ENCODE measurements around the gene SLC18A3.

SLC18A3 gene

DNA sequence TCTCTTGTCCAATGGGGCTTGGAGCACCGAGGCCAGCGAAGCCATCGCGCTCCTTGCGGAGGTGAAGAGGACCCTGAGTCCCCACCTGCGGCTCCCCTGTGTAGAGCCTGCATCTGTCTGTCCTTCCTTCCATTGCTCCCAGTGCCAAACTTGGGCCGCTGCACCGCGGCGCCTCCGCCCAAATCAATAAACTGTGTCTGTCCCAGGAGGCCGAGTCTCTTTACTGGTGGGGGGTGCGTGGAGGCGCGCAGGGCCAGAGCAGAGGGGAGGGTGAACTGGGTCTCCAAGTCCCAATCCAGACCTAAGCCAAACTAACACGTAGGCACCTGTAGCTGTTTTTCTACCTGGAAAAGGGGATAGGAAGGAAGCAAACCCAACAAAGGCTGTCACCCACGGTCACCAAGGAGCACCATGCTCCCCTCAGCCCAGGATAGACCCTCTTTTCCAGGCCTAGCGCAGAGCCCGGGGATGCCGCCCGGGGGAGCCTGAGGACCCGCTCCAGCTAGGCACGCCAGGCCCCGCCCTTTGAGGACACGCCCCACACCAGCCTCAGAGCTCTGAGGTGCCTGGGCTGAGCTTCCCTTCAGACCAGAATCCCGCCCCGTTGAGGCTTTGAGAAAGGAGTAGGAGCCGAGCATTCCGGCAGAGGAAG, 2.5 kb downstream of the SLC18A3 start:
- peak; percentile 62 for DNase-seq

DNA sequence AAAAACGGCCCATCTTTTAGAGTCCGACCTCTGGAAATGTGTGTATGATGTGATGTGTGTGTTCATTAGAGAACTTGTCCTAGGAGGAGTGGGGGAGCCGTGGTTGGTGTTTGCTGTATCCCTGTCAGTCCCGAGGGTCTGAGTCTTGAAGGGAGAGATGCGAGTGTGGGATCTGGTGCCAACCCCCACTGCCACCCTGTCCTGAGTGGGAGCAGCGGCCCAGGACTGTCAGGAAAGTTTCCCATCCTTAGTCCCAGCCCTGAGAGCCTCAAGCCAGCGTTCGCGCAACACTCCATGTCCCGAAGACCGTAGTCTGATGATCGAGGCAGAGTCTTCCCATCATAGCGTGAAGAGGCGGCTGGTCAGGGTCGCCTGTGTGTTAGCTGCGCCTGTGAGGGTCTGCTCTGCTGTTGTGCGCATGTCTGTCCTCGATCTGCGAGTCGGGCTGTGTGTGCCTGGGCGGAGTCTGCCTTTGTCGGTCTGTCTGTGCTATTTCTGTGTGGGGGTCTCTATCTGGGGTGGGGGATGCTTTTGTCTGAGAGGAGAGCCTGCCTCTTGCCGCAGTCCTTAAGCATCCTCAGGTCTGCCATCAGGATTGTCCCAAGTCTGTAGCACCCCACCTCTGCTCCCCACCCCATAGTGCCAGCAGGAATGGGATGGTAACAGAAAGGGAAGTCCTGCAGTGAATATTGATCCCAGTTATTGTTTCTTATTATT, 3.2 kb downstream of the SLC18A3 start:
- DNase-seq, result peak; percentile 46

DNA sequence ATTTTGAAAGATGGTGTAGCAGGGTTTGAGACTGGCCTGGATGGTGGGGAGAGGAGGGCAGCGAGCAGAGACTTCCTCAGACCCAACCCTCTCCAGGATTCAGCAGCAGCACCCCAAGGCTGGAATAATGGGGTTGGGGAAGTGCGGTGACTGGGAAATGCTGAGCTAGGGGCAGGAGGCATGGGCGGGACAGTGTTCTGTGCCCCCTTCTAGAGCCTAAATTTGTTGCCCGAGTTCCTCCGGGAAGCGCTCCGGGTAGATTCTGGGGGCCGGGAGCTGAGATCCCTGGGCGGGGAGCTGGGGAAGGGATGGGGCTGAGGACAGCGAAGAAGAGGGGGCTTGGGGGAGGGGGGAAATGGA, 3.8 kb downstream of the SLC18A3 start, which contains the start of gene CHAT:
Gene CHAT, plus strand, starts transcription at position 156 of the 360 bp plus-strand sequence. Its CDS starts 153 bp downstream, at position 309.
- DNase-seq, result no peak

DNA sequence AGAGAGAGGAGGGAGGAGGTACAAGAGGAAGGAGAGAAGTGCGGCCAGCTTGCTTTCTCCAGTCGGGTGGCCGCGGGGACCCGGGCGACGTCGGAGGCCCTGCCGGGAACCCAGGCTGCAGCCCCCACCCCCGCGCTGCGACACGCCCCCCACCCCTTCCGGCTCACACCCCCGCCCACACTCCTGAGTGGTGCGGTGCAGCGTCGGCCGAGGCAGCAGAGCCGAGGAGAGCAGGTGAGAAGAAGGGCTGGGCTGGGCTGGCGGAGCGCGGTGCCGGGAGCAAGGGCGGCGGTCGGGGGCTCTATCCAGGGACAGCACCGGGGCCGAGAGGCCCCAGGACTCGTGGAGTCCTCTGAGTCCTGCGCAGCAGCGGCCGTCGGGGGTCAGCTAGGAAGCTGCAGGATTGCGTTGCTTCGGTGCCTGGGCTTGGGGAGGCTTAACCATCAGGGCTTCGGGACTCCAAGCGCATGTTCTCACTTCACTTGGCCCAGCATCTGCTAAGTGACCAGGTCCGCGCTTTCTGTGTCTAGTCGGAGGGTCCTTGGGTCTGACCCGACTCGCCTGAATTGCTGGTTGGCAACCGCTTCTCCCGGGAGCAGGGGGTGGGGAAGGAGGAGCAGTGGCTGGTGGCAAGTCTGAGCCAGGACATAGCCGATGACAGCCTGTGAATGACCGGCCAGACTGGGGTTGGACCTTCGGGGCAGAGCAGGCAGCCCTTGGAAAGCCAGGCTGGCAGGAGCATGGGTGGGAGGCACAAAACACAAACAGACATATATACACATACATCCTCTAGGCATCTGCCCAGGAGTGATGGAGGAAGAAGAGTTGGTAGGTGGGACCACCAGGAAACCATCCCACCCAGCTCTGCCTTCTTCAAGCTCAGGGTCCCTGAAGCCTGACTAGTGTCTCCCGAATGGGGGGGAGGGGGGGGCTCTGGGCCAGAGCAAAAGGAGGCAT, 4.4 kb downstream of the SLC18A3 start:
- DNase-seq, result peak; percentile 42

DNA sequence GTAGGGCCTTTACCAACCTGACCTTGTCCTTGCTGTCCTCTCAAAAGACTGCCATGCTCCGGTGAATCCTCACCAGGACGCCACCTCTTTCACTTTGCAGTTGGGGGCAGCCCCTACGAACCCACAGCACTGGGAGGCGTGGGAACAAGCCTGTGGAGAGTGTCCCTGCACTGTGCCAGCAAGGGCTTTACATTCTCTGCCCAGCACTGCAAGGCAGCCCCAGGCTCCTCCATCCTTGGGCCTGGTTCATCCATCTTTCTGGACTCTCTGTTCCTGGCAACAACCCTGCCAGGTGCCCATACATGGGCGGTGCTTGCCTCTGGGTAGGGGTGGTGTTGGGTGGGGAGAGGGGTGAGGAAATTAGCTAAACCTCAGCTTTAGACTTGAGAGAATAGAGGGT, 5.1 kb downstream of the SLC18A3 start:
- no peak for DNase-seq

DNA sequence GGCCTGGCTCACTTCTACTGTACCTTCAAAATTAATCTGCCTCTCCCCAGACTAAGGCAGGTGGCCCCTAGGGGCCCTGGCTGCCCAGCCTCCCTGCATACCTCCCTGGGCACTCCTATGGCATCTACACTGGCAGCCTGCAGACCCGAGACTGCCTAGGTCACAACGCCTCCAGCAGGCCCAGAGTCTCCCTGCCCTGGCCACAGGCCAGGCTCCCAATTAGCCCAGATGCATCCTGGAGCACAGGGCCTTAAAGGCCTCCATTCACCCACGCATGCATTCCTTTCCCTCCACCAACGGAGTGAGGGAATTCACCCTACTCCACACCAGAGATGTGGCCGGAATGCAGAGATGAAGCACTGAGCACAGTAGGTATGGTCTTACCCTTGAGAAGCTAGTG, 5.6 kb downstream of the SLC18A3 start:
- DNase-seq, result no peak

DNA sequence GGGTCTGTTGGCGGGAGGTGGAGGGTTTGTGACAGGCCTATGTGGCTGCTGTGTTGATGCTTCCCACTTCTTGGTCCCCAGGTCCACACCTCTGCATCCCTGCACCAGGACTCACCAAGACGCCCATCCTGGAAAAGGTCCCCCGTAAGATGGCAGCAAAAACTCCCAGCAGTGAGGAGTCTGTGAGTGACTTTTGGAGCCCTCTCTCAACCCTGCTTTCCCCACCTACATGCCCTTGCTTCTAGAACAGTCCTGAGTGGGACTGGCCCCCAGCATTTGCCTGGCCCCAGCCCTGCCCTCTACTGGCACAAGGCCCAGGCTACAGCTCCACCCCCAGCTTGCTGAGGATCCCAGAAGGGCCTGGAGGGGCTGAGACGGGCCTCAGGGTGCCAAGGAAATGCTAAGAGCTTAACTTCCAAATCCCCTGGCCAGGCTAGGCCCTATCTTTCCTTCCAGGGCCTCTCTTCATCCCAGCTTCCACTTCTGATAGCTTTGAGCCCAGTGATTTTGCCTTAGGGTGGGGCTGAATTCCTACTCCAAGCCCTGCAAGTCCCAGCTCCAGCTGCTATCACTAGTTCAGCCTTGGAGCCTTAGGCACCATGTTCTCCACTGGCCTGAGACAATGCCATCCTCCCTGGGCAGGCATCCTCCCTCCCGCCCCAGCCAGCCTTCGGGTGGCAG, 6.5 kb downstream of the SLC18A3 start:
- DNase-seq, result no peak

DNA sequence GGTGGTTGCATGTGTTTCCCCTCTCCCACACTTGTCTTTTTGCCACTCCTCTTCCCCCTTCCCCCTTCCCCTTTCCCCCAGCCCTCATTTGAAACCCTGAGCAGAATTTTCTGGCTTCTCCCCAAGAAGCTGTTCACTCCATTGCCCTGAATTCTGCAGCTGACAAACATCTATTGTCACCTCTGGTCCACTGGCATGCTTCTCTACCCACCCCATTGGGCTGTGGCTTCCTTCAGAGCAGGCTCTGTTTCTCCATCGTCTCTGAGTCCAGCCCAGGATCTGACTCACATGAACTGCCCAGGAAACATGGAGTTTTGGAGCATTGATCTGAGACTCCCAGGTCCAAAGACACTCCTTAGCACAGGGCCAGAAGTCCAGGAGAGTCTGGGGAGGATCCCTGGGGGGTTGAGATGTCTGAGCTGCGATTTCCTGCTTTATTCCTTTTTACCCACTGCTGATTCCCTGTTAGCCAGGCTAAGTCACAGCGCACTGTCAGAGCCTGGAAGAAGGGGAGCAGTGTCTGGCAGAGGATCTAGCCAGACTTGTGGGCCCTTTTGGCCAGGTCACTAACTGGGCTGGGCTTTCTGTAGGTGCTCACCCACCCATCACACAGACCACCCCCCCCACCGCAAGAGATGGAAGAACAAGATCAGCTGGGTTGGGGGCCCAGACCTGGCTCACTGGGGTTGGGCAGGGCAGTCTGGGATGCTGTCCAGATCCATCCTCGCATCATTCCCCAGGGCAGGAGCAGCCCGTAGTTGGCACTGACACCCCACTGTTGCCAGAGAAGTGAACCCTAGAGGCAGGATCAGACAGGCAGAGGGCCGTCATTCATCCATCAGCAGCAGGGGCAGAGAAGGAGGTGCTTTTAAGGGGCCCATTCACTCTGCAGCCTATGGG, 7.3 kb downstream of the SLC18A3 start:
- no peak for DNase-seq

DNA sequence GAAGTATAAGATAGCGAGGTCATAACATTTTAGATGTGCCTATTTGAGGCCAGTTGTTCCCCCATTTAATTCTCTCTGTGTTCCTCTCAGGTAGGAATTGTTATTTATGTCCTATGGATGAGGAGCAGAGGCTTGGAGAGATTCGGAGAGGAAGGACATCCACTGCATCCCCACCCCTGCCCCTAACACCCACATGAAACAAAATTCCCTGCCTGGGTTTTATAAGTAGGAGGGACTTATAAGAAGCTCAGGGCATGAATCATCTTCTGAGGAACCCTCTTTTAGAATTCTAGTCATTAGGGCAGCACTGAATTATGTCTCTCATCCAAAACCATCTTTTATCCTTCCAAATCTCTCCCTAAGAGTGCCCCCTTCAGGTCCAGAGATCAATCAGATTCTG, 8.7 kb downstream of the SLC18A3 start:
- no peak for DNase-seq

DNA sequence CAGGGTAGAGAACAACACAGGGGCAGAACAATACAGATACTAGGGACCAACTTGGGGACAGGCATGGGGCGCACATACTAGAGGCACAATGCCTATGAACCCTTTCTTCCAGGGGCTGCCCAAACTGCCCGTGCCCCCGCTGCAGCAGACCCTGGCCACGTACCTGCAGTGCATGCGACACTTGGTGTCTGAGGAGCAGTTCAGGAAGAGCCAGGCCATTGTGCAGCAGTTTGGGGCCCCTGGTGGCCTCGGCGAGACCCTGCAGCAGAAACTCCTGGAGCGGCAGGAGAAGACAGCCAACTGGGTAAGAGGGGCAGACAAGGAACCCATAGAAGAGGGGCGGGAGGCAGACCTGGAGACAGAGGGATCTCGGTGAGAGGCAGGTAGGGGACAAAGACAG, 9.5 kb downstream of the SLC18A3 start:
- no peak for DNase-seq

DNA sequence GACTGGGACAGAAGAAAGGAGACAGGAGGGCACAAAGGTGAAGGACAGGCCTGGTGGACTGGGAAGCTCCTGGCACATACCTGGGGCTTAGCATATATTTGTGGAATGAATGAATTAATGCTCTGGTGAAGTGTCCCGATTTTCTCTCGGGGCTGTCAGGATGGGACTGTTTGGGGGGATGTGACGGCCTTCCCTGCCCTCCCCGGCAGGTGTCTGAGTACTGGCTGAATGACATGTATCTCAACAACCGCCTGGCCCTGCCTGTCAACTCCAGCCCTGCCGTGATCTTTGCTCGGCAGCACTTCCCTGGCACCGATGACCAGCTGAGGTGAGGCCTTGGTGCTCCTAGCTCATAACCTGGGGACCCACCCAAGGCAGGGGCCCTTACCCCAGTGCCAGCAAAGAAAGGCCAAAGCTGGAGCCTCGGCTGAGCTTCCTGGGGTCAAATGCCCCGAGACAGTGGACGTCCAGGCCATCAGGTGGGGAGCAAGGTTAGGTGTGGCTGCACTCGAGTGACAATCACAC, 10.2 kb downstream of the SLC18A3 start:
- no peak for DNase-seq

DNA sequence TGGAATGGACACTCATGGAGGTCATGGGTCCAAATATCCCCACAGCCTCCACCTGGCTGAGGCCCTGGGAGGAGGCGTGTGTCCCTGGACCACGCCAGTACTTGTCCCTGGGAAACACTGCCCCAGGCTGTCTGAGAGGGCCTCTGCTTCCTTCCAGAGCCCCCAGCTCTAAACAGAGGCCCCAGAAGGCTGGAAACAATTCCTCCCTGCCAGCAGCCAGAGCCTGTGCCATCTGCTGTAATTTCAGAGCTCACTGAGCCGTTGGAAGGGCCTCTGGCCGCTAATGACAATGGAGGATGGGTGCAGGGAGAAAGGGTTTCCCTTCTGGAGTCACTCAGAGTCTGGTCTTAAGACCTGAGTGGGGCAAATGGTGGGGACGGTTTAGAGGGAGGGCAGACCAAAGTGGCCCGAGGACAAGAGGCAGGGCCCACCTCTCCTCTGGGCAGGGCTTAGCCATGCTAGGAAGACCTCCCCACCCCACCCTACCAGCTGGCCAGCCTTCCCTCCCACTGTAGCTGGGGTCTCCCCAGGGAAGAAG, 10.8 kb downstream of the SLC18A3 start:
- DNase-seq, result no peak

DNA sequence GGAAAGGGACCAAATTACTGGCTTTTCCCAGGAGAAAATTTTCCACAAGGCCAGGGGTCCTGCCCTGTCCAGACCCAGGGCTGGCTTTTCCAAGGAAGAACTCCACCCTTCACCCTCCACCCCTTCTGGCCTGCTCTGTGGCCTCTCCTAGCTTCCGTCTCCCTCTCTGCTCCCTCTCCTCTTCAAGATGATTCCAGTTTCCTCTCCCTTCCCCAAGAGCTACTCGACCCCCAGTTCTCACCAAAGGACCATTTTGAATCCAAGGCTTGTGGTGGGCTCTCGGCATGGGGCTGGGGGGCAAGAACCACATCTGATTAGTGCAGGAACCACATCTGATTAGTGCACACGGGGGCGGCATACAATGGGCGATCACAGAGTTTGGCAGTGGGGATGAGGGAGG, 11.5 kb downstream of the SLC18A3 start:
- no peak for DNase-seq

DNA sequence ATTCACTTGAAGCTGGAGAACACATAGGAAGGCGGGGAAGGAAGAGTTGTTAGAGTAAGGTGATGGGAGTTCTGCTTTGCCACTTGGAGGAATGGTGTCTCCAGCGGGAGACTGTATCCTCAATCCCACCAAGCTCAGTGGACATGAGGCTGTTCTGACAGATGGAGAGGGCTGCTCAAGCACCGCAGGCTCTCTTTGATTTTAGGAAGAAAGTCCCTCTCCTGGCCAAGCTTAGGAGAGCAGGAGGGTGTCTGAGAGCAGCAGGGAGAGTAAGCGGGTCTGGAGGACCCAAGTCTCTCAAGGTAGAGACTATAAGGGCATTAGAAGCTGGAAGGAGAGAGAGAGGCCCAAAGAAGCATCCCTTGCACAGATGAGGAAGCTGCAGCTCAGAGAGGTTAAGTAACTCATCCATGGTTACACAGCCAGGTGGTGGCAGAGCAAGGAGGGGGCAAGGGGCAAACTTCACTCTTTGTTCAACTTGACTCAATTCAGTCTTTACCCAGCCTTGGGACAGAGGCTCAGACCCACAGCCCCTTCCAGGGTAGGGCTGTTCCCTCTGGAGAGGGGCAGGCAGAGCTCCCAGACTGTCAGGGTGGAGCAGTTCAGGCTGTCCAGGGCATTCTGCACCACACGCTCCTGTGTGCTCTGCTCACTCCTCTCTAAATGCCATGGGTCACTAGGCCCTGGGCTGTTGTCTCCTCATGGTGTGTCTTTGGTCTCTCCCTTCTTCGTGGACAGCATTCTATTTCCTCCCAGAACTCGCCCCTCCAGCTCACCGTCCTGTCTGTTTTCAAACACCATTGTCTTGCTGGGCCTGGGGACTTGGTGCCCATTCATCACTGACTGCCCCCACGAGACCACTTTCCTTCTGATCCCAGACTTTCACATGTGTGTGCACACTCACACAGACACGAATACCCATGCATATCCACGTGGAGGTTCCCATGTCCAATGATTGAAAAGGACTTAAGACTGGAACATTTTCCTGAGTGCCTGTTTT, 12.6 kb downstream of the SLC18A3 start:
- no peak for DNase-seq

DNA sequence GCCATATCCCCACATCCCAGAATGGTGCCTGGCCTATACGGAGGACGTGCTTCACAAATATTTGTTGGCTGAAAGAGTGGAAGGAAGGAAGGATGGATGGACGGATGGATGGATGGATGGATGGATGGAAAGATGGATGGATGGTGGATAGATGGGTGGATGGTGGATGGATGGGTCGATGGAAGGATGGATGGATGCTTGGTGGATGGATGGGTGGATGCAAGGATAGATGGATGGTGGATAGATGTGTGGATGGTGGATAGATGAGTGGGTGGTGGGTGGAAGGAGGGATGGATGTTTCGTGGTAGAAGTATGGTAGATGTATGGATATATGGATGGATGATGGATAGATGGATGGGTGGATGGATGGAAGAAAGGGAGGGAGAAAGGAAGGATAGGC, 14.5 kb downstream of the SLC18A3 start:
- DNase-seq, result no peak

DNA sequence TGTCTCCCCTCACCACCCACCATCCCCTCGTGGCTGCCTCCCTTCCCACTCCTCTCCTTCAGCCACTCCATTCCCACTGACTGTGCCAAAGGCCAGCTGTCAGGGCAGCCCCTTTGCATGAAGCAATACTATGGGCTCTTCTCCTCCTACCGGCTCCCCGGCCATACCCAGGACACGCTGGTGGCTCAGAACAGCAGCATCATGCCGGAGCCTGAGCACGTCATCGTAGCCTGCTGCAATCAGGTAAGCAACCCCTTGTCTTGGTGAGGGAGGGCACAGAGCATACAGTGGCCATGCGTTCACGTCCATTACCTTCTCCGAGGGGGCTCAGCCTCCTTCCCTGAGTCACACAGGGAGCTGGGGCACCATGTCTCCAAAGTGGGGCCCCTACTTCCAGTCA, 15.3 kb downstream of the SLC18A3 start:
- no peak for DNase-seq

DNA sequence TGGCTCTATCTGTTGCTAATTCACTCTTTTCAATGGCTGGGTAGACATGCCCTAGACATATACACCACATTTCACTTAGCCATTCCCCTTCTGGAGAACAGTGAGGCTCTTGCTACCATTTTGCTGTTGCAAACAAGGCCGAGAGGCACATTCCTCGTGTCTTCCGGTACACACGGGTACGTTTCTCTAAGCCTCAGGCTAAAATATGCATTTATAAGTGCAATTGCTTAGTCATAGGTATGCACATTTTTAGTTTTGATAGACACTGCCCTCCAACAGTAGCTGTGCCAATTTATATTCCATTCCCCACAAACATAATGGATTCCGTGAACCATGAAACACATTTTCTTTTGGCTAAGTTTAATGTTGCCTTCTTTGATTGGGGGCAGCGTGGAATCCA, 16.9 kb downstream of the SLC18A3 start:
- no peak for DNase-seq

DNA sequence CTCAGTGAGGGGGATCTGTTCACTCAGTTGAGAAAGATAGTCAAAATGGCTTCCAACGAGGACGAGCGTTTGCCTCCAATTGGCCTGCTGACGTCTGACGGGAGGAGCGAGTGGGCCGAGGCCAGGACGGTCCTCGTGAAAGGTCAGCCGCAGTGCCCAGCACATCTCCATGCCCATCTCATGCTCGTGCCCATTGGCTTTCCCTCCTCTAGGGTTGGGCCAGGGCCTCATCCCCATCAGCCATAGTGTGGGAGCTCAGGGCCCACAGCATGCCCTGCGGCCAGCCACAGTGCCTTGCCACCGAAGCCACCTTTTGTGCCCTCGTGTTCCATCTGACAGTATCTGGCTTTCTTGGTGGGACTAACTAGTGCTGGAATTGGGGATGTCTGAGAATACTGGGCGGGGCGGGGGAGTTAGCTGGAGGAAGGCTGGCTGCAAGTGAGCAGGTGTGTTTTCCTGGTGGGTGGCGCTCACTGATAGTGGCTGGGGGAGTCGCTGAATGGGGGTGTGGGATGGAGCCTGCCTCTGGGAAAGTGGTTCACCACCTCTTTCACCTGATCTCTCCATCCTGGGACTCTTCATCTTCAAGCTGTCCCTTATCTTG, 17.6 kb downstream of the SLC18A3 start:
- no peak for DNase-seq

DNA sequence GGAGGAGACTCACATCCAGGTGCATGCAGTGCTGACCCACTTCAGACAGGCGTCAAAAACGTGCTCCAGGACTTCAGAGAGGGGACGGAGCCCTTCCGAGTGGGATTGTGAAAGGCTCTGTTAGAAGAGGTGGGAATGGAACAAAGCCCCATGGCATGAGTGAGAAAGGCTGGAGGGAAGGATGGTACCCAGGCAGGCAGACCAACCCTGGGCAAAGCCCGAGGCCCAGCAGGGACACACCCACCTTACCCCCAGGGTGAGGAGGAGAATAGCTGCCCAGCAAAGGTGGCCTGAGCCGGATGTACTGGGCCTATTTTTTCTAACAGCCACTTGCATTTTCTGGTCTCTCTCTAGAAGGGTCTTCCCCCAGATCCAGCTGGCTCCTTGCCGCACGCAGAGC, 18.5 kb downstream of the SLC18A3 start:
- DNase-seq, result no peak

DNA sequence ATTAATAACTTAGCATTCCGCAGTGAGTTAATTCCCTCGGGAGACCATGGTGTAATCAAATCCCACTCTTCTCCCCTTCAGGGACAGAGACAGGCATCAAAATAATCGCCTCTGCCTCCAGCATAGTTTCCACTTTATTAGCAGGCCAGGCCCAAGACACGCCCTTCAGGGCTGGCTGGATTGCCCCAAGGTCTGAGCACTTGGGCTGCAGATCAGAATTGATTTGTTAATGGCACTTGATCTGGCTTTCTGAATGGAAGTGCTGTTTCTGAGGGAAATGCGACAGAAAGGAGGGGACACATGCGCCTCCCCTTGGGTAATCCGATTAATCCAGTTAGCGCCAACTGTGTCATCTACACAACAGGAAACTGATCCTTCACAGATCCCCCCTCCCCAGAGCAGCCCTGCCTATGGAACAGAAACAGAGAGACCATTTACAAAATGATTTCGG, 19.3 kb downstream of the SLC18A3 start:
- DNase-seq, result no peak
